Measurements from ENCODE around the gene KDM2A.

DNA sequence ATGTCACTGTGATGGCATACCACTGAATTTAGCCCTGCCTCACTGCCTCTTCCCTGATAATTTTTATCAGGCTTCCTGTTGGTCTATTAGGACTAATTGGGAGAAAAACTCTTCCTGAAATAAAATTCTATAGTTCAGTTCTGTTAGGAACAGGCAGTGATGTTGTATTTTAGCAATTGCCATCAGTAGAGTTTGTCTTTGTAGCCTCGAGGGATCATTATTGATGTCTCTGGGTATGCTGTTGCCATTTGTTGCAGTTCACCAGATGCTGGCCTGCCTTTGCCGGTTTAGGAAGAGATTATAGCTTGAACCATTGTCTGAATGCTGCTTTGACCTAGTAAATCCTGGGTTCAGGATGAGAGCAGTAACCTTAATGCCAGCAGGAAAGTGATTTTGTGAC, 41.0 kb downstream of the KDM2A start:
- TF ChIP-seq, protein P1, sequence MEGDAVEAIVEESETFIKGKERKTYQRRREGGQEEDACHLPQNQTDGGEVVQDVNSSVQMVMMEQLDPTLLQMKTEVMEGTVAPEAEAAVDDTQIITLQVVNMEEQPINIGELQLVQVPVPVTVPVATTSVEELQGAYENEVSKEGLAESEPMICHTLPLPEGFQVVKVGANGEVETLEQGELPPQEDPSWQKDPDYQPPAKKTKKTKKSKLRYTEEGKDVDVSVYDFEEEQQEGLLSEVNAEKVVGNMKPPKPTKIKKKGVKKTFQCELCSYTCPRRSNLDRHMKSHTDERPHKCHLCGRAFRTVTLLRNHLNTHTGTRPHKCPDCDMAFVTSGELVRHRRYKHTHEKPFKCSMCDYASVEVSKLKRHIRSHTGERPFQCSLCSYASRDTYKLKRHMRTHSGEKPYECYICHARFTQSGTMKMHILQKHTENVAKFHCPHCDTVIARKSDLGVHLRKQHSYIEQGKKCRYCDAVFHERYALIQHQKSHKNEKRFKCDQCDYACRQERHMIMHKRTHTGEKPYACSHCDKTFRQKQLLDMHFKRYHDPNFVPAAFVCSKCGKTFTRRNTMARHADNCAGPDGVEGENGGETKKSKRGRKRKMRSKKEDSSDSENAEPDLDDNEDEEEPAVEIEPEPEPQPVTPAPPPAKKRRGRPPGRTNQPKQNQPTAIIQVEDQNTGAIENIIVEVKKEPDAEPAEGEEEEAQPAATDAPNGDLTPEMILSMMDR (IDR thresholded peaks at IDR 0.05) = no peak
- TF ChIP-seq POLR2A (IDR thresholded peaks at IDR 0.05) = no peak

Data from uterus (tissue), 2 donors.